IgD-negative memory B cell (primary cell): ENCODE measurements around the gene FADS6. TPM values are rescaled to one million over a fixed set of nuclear protein-coding genes. Genes with fewer than 3 reads are reported as not detected.
A peak's percentile ranks its signal among the peaks of the same experiment; 100 is the strongest.

Experiments used
- H3K27ac Mint-ChIP-seq, 3 donors: one replicate each; pipeline ENCODE4 v1.8.0; 2020 to 2022; ENCODE audit warnings: mild to moderate bottlenecking in 3 of 3, mixed read lengths in 3 of 3, moderate library complexity in 1 of 3
- H3K27me3 Mint-ChIP-seq: one replicate; pipeline ENCODE4 v1.8.0; 2021; ENCODE audit warnings: mixed read lengths
- H3K36me3 Mint-ChIP-seq: one replicate; pipeline ENCODE4 v1.8.0; 2020; ENCODE audit warnings: mild to moderate bottlenecking, mixed read lengths
- H3K4me1 Mint-ChIP-seq, 3 donors: one replicate each; pipeline ENCODE4 v1.8.0; 2020 to 2022; ENCODE audit warnings: mixed read lengths in 3 of 3, mild to moderate bottlenecking in 1 of 3
- H3K4me3 Mint-ChIP-seq, 4 donors: one replicate each; pipeline ENCODE4 v1.8.0; 2020 to 2022; ENCODE audit warnings: mild to moderate bottlenecking in 4 of 4, mixed read lengths in 4 of 4, moderate library complexity in 3 of 4
- H3K9me3 Mint-ChIP-seq, 3 donors: one replicate each; pipeline ENCODE4 v1.8.0; 2020 to 2021; ENCODE audit warnings: mixed read lengths in 3 of 3, mild to moderate bottlenecking in 1 of 3
- polyA plus RNA-seq: library from polyadenylated mRNA; unstranded; fragments of 300-500 nt; fragmentation: Illumina TruSeq; gene quantifications from one replicate; pipeline ENCODE4 v1.2.3, GENCODE V29; 2021

The FADS6 gene
- polyA plus RNA-seq, result not detected

DNA sequence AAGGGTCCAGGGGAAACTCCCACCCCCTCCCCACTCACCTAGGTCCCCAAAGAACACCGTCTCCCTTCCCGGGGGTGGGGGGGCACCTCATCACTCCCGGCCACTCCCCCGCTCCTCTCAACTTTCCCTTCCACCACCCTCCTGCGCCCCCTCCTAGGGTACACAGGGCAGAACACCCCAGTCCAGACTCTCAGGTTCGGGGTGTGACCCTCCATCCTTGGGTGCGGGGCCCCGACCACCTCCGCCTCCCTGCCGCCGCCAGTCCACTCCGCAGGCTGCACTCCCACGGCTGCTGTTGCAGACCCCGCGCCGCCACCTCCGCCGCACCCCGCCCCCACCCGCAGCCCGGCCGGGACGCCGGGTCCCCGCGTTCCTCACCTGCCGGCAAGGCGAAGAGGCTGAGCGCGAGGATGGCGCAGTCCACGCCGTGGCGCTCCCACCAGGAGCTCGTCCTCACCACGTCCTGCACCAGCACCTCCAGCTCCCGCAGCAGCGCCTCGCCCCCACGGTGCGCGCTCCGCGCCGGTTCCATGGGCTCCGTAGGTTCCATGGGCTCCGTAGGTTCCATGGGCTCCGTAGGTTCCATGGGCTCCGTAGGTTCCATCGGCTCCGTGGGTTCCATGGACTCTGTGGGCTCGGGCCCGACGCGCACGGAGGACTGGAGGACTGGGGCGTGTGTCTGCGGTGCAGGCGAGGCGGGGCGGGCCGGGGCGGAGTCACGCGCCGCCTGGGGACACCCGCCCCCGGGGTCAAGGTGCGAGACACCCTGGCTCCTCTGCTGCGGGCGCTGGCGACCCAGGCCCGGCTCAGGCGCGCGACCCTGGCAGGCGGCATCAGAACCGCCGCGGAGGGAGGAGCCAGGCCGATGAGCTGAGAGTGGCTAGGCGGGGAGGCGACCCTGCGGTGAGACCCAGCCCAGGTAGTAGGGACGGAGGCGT lies at the start of gene FADS6:
TSS of gene FADS6 (minus strand) at position 660 of the 938 bp plus-strand sequence. CDS start at position 622, 38 bp downstream.
- Mint-ChIP-seq H3K27ac (no peak within 1 kb of the TSS), H3K9me3 (peaks cover 0 to 2% (median 0%) of the 10 kb centered on the region in 3 donors), H3K27me3 (peaks cover 37% of the 10 kb centered on the region), H3K4me3 (peak within 1 kb of the TSS in 2 of 4 donors; percentile 8 to 54), H3K4me1 (peaks cover 0 to 2% (median 0%) of the 10 kb centered on the region in 3 donors), H3K36me3 (no peaks in the 10 kb centered on the region)

- peaks cover 30% of the 10 kb centered on the region for H3K27me3 Mint-ChIP-seq
- H3K27ac Mint-ChIP-seq, result no peak overlapping the region
- H3K36me3 Mint-ChIP-seq, result peaks cover 1% of the 10 kb centered on the region
- peaks cover 0 to 4% (median 0%) of the 10 kb centered on the region in 3 donors for H3K4me1 Mint-ChIP-seq
- H3K4me3 Mint-ChIP-seq, result no peak overlapping the region
- no peaks in the 10 kb centered on the region for H3K9me3 Mint-ChIP-seq
Measured at GRCh38 chr17:74941128-74941725, 47.8 kb upstream of the FADS6 start.

DNA sequence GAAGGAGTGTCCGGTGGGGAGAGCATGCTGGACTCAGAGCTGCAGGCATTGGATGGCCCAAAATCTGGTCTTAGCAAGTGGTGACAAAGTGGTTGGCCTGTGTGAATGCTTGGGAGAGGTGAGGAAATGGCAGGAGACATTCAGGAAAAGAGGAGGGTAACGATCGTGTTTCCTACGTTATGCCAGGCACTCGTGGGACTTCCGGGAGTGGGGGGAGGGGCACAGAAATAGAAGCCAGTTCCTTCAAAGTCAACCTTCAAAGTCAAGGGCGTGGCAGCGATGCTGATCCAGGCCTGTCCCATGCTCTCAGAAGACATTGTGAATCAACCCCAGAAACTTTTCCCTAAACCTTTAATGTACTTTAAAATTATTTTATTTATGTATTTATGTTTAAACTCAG lies 46.1 kb upstream of the FADS6 start:
- H3K4me1 Mint-ChIP-seq, result peaks cover 0 to 4% (median 0%) of the 10 kb centered on the region in 3 donors
- H3K4me3 Mint-ChIP-seq, result no peak overlapping the region
- peaks cover 38% of the 10 kb centered on the region for H3K27me3 Mint-ChIP-seq
- H3K9me3 Mint-ChIP-seq, result no peaks in the 10 kb centered on the region
- peaks cover 1% of the 10 kb centered on the region for H3K36me3 Mint-ChIP-seq
- H3K27ac Mint-ChIP-seq, result no peak overlapping the region

DNA sequence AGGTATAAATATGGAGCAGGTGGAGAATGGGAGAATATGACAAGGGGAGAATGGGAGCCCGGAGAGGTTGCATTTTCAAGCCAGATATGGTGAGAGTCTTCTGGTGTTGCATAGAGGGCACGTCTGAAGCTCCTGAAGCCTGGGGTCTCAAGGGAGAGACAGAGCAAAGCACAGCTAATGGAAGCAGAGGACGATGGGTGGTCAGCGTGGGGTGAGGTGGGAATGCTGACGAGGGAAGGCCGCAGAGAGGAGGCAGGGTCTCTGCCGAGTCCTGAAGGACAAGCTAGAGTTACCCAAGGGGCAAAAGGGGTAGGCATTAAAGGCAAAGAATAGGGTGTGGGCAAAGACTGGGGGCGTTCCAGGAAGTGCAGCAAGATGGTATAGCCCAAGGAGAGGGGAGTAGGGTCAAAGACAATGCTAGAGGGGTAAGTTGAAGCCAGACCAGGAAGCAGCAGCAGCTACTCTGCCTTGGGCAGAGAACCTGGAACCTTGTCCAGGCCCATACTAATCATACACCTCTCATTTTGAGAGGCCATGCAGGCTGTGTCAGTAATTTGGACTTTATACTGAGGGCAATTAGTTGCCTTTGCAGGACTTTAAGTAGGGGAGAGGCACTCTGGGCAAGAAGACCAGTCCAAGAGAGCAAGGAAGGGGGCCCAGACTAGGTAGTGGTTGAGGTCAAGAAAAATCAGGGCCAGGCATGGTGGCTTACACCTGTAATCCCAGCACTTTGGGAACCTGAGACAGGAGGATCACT lies 44.9 kb upstream of the FADS6 start:
- Mint-ChIP-seq H3K27ac (peak overlapping the region in 1 of 3 donors; percentile 52), H3K4me1 (peaks cover 0 to 4% (median 0%) of the 10 kb centered on the region in 3 donors), H3K9me3 (no peaks in the 10 kb centered on the region), H3K36me3 (peaks cover 1% of the 10 kb centered on the region), H3K27me3 (peaks cover 40% of the 10 kb centered on the region), H3K4me3 (no peak overlapping the region)

GRCh38 chr17:74937064-74938051 lies 43.9 kb upstream of the FADS6 start:
- Mint-ChIP-seq H3K4me1 (peaks cover 0 to 2% (median 0%) of the 10 kb centered on the region in 3 donors), H3K9me3 (no peaks in the 10 kb centered on the region), H3K36me3 (peaks cover 1% of the 10 kb centered on the region), H3K27me3 (peaks cover 48% of the 10 kb centered on the region), H3K4me3 (peak overlapping the region in 2 of 4 donors; percentile 28 to 30), H3K27ac (peak overlapping the region in 1 of 3 donors; percentile 14)

- peaks cover 54% of the 10 kb centered on the region for H3K27me3 Mint-ChIP-seq
- H3K4me1 Mint-ChIP-seq, result peaks cover 0 to 2% (median 0%) of the 10 kb centered on the region in 3 donors
- H3K36me3 Mint-ChIP-seq, result no peaks in the 10 kb centered on the region
- no peak overlapping the region for H3K27ac Mint-ChIP-seq
- no peaks in the 10 kb centered on the region for H3K9me3 Mint-ChIP-seq
- no peak overlapping the region for H3K4me3 Mint-ChIP-seq
Measured at GRCh38 chr17:74936470-74936799, 43.0 kb upstream of the FADS6 start.

- Mint-ChIP-seq H3K27me3 (peaks cover 55% of the 10 kb centered on the region), H3K4me1 (peaks cover 0 to 2% (median 0%) of the 10 kb centered on the region in 3 donors), H3K9me3 (no peaks in the 10 kb centered on the region), H3K27ac (no peak within 1 kb of the TSS), H3K36me3 (no peaks in the 10 kb centered on the region), H3K4me3 (peak within 1 kb of the TSS in 1 of 4 donors; percentile 52)
Measured at GRCh38 chr17:74935585-74936469, 42.4 kb upstream of the FADS6 start, which contains the start of gene OTOP3. Gene OTOP3 (plus strand): TSS chr17:74935898. CDS start chr17:74935922, 24 bp downstream.

DNA sequence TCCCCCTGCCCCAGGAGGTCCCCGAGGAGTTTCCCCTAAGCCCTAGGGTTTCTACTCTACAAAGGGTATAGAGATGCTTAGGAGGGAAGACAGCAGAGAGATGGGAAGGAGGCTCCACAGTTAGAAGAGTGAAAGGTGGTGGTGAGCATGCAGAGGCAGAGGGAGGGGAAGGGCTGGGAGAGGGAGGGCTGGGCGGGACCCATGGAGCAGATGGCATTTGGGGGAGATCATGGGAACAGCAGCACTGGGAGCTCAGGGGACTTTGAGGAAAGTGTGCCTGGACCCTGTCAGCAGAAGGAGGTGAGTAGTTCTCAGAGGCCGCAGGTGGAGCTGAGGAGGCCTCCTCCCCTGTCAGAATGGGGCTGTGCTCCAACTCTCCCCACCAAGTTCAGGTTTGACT lies 41.6 kb upstream of the FADS6 start:
- H3K9me3 Mint-ChIP-seq, result no peaks in the 10 kb centered on the region
- H3K36me3 Mint-ChIP-seq, result no peaks in the 10 kb centered on the region
- H3K4me1 Mint-ChIP-seq, result peaks cover 0 to 2% (median 0%) of the 10 kb centered on the region in 3 donors
- H3K27ac Mint-ChIP-seq, result no peak overlapping the region
- peaks cover 61% of the 10 kb centered on the region for H3K27me3 Mint-ChIP-seq
- peak overlapping the region in 1 of 4 donors; percentile 52 for H3K4me3 Mint-ChIP-seq

GRCh38 chr17:74930535-74931036 lies 37.2 kb upstream of the FADS6 start:
- H3K9me3 Mint-ChIP-seq, result no peaks in the 10 kb centered on the region
- no peak overlapping the region for H3K27ac Mint-ChIP-seq
- no peaks in the 10 kb centered on the region for H3K4me1 Mint-ChIP-seq
- H3K36me3 Mint-ChIP-seq, result no peaks in the 10 kb centered on the region
- no peak overlapping the region for H3K4me3 Mint-ChIP-seq
- H3K27me3 Mint-ChIP-seq, result peaks cover 61% of the 10 kb centered on the region

GRCh38 chr17:74928786-74929185 lies 35.4 kb upstream of the FADS6 start:
- Mint-ChIP-seq H3K4me1 (peaks cover 0 to 2% (median 2%) of the 10 kb centered on the region in 3 donors), H3K9me3 (no peaks in the 10 kb centered on the region), H3K27me3 (peaks cover 65% of the 10 kb centered on the region), H3K36me3 (no peaks in the 10 kb centered on the region), H3K27ac (no peak overlapping the region), H3K4me3 (no peak overlapping the region)

GRCh38 chr17:74925242-74925641 lies 31.8 kb upstream of the FADS6 start:
- peaks cover 45% of the 10 kb centered on the region for H3K27me3 Mint-ChIP-seq
- no peak overlapping the region for H3K4me3 Mint-ChIP-seq
- H3K4me1 Mint-ChIP-seq, result peaks cover 0 to 2% (median 2%) of the 10 kb centered on the region in 3 donors
- H3K9me3 Mint-ChIP-seq, result no peaks in the 10 kb centered on the region
- H3K36me3 Mint-ChIP-seq, result no peaks in the 10 kb centered on the region
- no peak overlapping the region for H3K27ac Mint-ChIP-seq

DNA sequence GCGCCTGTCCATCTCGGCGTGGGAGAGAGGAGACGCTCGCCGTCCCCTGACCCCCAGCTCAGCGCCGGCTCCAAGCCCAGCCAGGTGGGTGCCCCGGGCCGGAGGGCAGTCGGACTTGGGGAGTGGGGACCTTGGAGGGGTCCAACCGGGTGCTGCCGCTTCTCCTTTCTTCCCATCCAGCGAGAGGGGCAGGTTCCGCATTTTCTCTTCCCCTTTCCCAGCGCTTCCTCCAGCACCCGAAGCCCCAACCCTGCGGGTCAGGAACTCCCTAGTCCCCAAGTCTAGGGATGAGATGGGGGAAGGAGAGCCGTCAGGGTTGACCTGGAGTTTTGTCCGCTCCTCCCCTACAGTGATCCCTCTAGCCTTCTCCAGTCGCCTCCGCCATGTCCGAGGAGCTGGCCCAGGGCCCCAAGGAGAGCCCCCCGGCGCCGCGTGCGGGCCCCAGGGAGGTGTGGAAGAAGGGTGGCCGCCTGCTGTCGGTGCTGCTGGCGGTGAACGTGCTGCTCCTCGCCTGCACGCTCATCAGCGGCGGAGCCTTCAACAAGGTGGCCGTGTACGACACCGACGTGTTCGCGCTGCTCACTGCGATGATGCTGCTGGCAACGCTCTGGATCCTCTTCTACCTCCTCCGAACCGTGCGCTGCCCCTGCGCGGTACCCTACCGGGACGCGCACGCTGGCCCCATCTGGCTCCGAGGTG lies 31.0 kb upstream of the FADS6 start, which contains the start of gene OTOP2:
TSS of gene OTOP2 (plus strand) at position 24 of the 699 bp plus-strand sequence. CDS start at position 384, 360 bp downstream.
- peak within 1 kb of the TSS in 3 of 4 donors; percentile 65 to 78 (median 66) for H3K4me3 Mint-ChIP-seq
- peaks cover 42% of the 10 kb centered on the region for H3K27me3 Mint-ChIP-seq
- H3K36me3 Mint-ChIP-seq, result no peaks in the 10 kb centered on the region
- H3K4me1 Mint-ChIP-seq, result peaks cover 0 to 2% (median 2%) of the 10 kb centered on the region in 3 donors
- no peaks in the 10 kb centered on the region for H3K9me3 Mint-ChIP-seq
- H3K27ac Mint-ChIP-seq, result no peak within 1 kb of the TSS
